ENCODE data around the gene RNU1-3.
"Not testable (repeated sequence)": the region's sequence is repeated elsewhere in the genome, so short reads cannot be mapped to it uniquely, and the experiment has no call there.

Gene RNU1-3

DNA sequence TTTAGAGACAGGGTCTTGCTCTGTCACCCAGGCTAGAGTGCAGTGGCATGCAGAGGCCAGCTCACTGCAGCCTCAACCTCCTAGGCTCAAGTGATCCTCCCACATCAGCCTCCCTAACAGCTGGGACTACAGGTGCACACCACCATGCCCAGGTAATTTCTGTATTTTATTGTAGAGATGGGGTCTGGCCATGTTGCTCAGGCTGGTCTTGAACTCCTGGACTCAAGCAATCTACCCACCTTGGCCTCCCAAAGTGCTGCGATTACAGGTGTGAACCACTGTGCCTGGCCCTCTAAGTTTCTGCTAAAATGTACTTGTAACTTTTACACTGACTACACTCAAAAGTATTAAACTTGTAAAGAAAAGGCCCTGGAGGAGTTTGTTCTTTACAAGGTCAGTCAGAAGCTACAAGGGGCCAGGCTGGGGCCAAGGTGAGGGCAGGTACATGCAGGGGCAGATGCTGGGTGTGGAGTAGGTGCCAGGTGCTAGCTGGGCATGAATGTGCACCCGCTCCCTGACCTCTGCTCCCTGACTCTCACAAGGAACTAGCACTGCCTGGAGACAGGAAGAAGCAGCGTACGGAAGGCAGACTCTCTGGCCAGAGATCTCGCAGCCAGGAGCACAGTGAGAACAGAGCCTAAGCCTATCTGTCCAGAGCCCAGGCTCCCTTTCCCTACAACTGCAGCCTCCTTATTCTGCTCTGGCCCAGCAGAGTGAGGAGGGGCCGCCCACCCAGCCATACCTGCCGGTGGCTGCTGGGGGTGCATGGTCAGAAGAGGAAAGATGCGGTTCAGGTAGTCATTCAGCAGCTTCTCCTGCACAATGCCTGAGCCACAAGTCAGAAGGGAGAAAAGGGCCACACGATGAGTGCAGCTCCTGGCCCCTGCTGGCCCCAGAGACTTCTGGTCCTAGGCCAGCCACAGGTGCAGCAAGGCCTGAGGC lies 24.5 kb downstream of the RNU1-3 start:
- H3K36me3 ChIP-seq (replicated peaks); H3K9me3 ChIP-seq; in situ Hi-C loops (cut with MboI; ENCODE audit: low sequenced_read_pairs); H3K4me3 ChIP-seq; H3K27me3 ChIP-seq (ENCODE audit: low read depth): not testable (repeated sequence)
- DNase-seq (ENCODE audit: low spot score in 2 of 2) = peak in 1 of 2 experiments; percentile 7
- peaks cover 12% of the 10 kb centered on the region for H3K4me1 ChIP-seq

GRCh38 chr1:16641159-16641975 lies 25.4 kb downstream of the RNU1-3 start:
- DNase-seq (ENCODE audit: low spot score in 2 of 2); H3K9me3 ChIP-seq; H3K27me3 ChIP-seq (ENCODE audit: low read depth); H3K4me3 ChIP-seq; in situ Hi-C loops (cut with MboI; ENCODE audit: low sequenced_read_pairs); H3K36me3 ChIP-seq (replicated peaks): not testable (repeated sequence)
- H3K4me1 ChIP-seq = peaks cover 12% of the 10 kb centered on the region

DNA sequence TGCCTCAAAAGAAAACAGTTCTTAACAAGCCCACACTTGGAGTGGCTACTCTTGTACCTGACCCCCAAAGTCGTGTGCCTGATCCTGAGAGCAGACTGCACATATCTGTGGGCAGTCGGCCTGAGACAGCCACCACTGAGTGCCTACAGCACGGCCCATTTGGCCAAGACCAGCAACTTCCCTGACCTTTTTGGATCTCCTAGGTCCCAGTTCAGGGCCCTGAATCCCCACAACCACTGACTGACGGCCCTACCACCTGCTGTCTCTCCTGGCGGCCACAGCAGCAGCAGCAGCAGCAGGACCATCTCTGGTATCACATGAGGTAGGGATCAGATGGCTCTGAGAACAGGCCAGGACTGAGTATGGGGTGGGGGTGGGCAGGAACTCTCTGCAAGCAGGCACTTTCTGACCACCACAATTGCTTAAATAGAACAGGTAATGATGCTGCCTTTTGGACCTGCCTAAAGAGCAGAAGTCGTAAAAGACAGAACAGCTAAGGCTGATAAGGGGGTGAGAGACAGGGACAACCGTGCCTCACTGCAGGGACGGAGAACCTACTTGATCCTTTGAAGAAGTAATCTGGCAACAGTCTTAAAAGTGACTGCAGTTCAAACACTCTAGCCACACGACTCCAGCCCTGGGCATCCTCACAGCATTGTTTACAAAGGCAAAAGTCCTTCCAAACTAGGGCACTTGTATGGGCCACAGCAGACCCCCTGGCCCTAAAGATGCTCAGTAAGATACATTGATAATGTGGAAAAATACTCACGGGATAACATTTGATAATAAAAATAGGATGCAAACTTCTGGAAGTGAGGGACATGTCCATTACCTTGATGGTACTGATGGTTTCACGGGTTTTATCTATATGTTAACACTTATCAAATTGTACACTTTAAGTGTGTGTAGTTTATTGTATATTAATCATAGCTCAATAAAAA lies 27.4 kb downstream of the RNU1-3 start:
- DNase-seq (ENCODE audit: low spot score in 2 of 2) = peak in 1 of 2 experiments; percentile 5
- H3K36me3 ChIP-seq (replicated peaks); H3K4me3 ChIP-seq; in situ Hi-C loops (cut with MboI; ENCODE audit: low sequenced_read_pairs); H3K9me3 ChIP-seq; H3K4me1 ChIP-seq; H3K27me3 ChIP-seq (ENCODE audit: low read depth): not testable (repeated sequence)

DNA sequence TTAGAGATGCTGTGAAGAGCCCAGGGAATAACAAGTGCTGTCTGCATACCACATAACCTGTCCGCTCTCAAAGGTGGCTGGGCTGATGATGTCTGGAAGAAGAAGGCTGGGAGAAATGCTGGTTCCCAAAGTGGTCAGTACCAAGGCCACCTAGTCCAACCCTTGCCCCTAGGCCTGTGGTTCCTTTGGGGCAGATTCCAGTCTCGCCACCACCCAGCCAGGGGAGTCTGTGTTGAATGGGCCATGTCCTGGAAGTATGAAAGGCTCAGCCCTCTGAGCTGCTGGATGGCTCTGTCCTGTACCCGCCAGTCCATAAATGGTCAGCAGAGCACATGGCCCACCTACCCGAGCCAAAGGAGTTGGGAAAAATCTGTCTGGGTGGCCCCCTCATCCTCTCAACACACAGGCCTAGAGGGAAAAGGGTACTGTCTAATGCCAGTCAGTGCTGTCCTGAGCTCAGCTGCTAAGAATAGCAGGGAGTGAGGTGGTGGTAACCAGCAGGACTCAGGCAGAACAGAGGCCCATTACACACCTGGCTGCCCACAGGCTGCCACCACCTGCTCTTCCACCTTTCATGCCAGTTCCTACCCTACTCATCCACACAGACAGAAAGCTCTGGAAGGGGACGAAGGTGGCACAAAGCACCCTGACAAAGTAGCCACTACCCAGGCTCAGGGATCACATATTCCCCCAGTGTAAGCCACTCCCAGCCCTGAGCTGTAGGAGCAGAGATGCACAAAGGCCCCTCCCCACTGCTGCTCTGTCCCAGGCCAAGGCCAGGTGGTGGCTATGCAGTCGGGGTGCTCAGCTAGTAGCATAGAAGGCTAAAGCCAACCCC lies 28.6 kb downstream of the RNU1-3 start:
- H3K4me1 ChIP-seq; H3K36me3 ChIP-seq (replicated peaks); H3K4me3 ChIP-seq; H3K27me3 ChIP-seq (ENCODE audit: low read depth); H3K9me3 ChIP-seq; in situ Hi-C loops (cut with MboI; ENCODE audit: low sequenced_read_pairs): not testable (repeated sequence)
- DNase-seq (ENCODE audit: low spot score in 2 of 2) = peak in 1 of 2 experiments; percentile 6

- in situ Hi-C loops (cut with MboI; ENCODE audit: low sequenced_read_pairs); H3K9me3 ChIP-seq; H3K4me3 ChIP-seq; H3K27me3 ChIP-seq (ENCODE audit: low read depth); H3K4me1 ChIP-seq: not testable (repeated sequence)
- DNase-seq (ENCODE audit: low spot score in 2 of 2) = peak in 1 of 2 experiments; percentile 7
- H3K36me3 ChIP-seq (replicated peaks) = peaks cover 11% of the 10 kb centered on the region
These were observed 30.1 kb downstream of the RNU1-3 start for GRCh38 chr1:16636551-16637195.

GRCh38 chr1:16635959-16636358 lies 30.8 kb downstream of the RNU1-3 start:
- in situ Hi-C loops (cut with MboI; ENCODE audit: low sequenced_read_pairs); H3K4me1 ChIP-seq; H3K27me3 ChIP-seq (ENCODE audit: low read depth); H3K4me3 ChIP-seq; H3K9me3 ChIP-seq: not testable (repeated sequence)
- peak in 1 of 2 experiments; percentile 7 for DNase-seq (ENCODE audit: low spot score in 2 of 2)
- peaks cover 17% of the 10 kb centered on the region for H3K36me3 ChIP-seq (replicated peaks)

GRCh38 chr1:16633540-16634282 lies 33.0 kb downstream of the RNU1-3 start:
- H3K27me3 ChIP-seq (ENCODE audit: low read depth); in situ Hi-C loops (cut with MboI; ENCODE audit: low sequenced_read_pairs); H3K4me3 ChIP-seq; H3K4me1 ChIP-seq; H3K9me3 ChIP-seq: not testable (repeated sequence)
- H3K36me3 ChIP-seq (replicated peaks) = peaks cover 32% of the 10 kb centered on the region
- DNase-seq (ENCODE audit: low spot score in 2 of 2) = peak in 1 of 2 experiments; percentile 12

DNA sequence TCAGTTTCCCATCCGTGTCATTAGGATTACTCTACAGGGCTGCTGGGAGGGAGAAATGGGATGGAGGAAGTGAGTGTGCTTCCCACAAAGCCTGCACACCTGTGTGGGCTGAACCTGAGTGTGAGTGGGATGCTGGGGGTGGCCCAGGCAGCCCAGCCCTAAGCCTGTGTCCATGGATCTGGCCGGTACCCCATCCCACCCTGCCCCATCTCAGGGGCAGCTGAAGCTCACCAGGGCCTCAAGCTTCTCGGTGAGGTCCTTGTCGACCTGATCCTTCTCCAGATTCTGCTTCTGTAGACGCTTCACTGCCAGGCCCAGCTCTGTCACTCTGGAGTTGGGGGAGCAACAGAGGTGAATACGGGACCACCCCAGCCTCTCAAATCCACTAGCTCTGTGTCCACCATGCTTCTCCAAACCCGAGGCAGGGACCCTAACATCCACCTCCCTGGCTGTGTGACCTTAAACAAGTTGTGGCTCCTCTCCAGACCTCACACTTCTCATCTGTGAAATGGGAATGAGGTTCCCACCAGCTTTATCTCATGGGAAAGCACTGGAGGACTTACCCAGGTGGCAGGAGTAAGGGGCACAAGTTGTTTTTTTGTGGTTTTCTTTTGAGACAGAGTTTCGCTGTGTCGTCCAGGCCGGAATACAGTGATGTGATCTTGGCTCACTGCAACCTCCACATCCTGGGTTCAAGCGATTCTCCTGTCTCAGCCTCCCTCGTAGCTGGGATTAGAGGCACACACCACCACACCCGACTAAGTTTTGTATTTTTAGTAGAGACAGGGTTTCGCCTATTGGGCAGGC lies 34.5 kb downstream of the RNU1-3 start:
- H3K4me3 ChIP-seq; H3K4me1 ChIP-seq; H3K27me3 ChIP-seq (ENCODE audit: low read depth); in situ Hi-C loops (cut with MboI; ENCODE audit: low sequenced_read_pairs); H3K9me3 ChIP-seq: not testable (repeated sequence)
- peaks cover 37% of the 10 kb centered on the region for H3K36me3 ChIP-seq (replicated peaks)
- peak in 1 of 2 experiments; percentile 6 for DNase-seq (ENCODE audit: low spot score in 2 of 2)

DNA sequence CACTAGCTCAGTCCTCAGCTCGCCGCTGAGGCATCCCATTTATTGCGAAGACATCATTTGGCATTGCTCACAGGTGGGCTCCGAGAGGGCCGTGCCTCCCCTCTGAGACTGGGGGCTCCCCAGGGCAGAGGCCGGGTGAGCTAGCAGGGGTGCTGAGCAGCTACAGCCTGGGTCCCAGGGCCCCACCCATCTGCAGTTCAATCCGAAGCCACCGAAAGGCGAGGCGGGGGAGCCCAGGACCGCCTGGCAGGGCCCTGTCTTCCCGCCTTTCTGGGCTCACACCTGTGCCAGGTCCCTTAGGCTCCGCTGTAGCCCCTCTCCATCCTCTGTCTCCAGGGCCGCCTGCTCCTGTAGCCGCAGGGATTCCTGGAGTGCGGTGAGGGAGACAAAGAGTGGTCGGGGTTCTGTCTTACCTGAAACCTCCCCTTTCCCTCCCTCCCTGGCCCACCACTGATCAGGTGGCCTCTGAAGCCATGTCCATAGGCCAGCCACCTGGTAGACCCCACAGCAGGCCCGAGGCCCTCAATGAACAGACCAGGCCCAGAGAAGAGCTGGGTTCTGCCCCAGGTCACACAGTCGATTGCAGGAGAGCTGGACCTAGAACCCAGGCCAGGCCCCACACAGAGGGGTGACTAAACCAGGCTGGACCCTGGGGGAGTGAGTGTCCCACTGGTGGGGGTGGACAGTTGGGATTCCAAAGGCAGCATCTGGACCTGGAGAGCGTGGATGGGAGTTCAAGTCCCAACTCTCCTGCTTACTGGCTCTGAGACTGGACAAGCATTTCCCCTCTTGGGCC lies 35.3 kb downstream of the RNU1-3 start:
- Histone ChIP-seq H3K9me3 (no peaks in the 10 kb centered on the region), H3K27me3 (ENCODE audit: low read depth) (no peaks in the 10 kb centered on the region), H3K4me3 (no peak overlapping the region), H3K36me3 (replicated peaks) (peaks cover 38% of the 10 kb centered on the region), H3K4me1 (no peaks in the 10 kb centered on the region)
- in situ Hi-C loops (cut with MboI; ENCODE audit: low sequenced_read_pairs) = no loop called here
- peak in 1 of 2 experiments; percentile 11 for DNase-seq (ENCODE audit: low spot score in 2 of 2)

GRCh38 chr1:16630661-16631247 lies 36.0 kb downstream of the RNU1-3 start:
- DNase-seq (ENCODE audit: low spot score in 2 of 2) = peak in 1 of 2 experiments; percentile 21
- no peaks in the 10 kb centered on the region for H3K9me3 ChIP-seq
- no peaks in the 10 kb centered on the region for H3K4me1 ChIP-seq
- H3K4me3 ChIP-seq = no peak overlapping the region
- H3K27me3 ChIP-seq (ENCODE audit: low read depth) = no peaks in the 10 kb centered on the region
- in situ Hi-C loops (cut with MboI; ENCODE audit: low sequenced_read_pairs) = no loop called here
- H3K36me3 ChIP-seq (replicated peaks) = peaks cover 43% of the 10 kb centered on the region
